ENCODE results near the gene SLC16A12.

The SLC16A12 gene

DNA sequence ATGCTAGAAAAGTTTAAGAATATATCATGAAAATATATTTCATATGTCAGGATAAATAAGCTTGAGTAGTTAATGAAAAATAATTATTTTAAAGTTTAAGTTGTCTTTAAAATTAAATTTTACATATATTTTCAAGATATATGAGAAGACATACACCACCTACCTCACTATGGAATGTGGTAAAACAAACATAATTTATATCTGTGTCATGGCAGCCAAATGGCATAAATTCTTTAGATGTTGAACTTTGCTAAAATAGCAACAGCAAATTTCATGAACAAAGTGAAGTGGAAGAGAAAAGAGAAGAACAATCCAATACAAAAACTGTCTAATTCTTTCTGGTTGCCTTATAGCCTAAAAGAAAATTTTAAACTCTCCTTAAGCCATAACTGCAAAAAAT lies 39.6 kb upstream of the SLC16A12 start:
- no peaks in the 10 kb centered on the region for H3K9me3 ChIP-seq (ENCODE audit: severe bottlenecking)
- TF ChIP-seq, protein P1, sequence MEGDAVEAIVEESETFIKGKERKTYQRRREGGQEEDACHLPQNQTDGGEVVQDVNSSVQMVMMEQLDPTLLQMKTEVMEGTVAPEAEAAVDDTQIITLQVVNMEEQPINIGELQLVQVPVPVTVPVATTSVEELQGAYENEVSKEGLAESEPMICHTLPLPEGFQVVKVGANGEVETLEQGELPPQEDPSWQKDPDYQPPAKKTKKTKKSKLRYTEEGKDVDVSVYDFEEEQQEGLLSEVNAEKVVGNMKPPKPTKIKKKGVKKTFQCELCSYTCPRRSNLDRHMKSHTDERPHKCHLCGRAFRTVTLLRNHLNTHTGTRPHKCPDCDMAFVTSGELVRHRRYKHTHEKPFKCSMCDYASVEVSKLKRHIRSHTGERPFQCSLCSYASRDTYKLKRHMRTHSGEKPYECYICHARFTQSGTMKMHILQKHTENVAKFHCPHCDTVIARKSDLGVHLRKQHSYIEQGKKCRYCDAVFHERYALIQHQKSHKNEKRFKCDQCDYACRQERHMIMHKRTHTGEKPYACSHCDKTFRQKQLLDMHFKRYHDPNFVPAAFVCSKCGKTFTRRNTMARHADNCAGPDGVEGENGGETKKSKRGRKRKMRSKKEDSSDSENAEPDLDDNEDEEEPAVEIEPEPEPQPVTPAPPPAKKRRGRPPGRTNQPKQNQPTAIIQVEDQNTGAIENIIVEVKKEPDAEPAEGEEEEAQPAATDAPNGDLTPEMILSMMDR (IDR thresholded peaks at IDR 0.05; ENCODE audit: poor library complexity, severe bottlenecking): no peak
- H3K4me3 ChIP-seq (ENCODE audit: severe bottlenecking): no peak overlapping the region
- peaks cover 6% of the 10 kb centered on the region for H3K4me1 ChIP-seq (ENCODE audit: insufficient read depth, poor library complexity, severe bottlenecking)
- DNase-seq (ENCODE audit: low spot score) (no peak), ATAC-seq (ENCODE audit: low read depth) (no peak)
- H3K27me3 ChIP-seq (ENCODE audit: insufficient read depth, poor library complexity, severe bottlenecking): no peaks in the 10 kb centered on the region
- no peak overlapping the region for H3K27ac ChIP-seq (ENCODE audit: poor library complexity, severe bottlenecking)
- no peaks in the 10 kb centered on the region for H3K36me3 ChIP-seq (ENCODE audit: low read depth)

DNA sequence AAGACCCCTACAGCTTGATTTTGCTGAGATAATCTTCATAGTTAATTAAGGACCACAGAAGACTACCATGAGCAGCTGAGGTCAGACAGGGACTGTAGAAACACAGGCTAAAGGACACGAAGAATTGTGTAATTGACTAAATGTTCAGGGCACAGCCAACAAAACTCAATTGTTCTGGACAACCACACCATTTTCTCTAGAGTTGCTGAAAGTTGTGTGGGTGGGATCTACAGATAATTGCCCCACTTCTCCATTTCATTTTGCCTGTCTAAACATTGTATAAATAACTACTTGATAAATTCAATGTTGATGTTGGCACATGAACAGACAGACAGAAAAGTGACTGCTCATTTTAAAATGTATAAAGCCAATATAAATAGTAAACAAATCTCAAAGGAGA lies 39.0 kb upstream of the SLC16A12 start:
- TF ChIP-seq, protein P1 (IDR thresholded peaks at IDR 0.05; ENCODE audit: poor library complexity, severe bottlenecking): no peak
- no peak for DNase-seq (ENCODE audit: low spot score)
- Histone ChIP-seq H3K27ac (ENCODE audit: poor library complexity, severe bottlenecking) (no peak overlapping the region), H3K27me3 (ENCODE audit: insufficient read depth, poor library complexity, severe bottlenecking) (no peaks in the 10 kb centered on the region), H3K9me3 (ENCODE audit: severe bottlenecking) (peaks cover 3% of the 10 kb centered on the region), H3K36me3 (ENCODE audit: low read depth) (no peaks in the 10 kb centered on the region), H3K4me1 (ENCODE audit: insufficient read depth, poor library complexity, severe bottlenecking) (peaks cover 6% of the 10 kb centered on the region), H3K4me3 (ENCODE audit: severe bottlenecking) (no peak overlapping the region)
- no peak for ATAC-seq (ENCODE audit: low read depth)

DNA sequence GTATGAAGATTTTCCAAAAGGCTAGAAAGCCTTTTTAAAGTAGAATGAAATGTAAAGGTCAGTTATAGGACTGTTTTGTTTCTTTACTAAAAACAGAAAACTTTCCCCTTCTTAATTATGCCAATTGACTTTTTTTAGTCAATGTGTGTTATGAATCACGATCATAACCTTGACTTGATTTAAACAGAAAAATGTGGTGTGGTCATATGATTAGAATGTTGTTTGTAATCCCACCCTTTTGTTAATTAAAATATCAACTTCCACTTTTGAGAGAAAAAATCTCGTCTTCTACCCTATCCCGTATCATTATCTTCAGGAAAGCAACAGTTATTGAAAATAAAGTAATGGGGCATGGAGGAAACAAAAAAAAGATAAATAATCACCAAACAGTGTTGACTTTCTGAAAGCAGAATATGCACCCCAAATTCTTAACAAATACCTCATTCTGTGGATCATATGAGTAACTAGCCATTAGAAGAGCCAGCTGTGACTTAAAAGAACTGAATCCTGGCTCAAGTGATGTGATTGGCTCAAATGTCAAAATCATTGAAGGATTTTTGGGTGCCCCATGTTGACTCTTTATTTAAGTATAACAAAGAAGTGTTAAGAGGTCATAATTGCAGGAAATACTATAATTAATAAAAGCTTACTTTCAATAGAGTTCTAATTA lies 32.3 kb upstream of the SLC16A12 start:
- Histone ChIP-seq H3K27me3 (ENCODE audit: insufficient read depth, poor library complexity, severe bottlenecking) (no peaks in the 10 kb centered on the region), H3K4me1 (ENCODE audit: insufficient read depth, poor library complexity, severe bottlenecking) (no peaks in the 10 kb centered on the region), H3K27ac (ENCODE audit: poor library complexity, severe bottlenecking) (no peak overlapping the region), H3K36me3 (ENCODE audit: low read depth) (no peaks in the 10 kb centered on the region), H3K9me3 (ENCODE audit: severe bottlenecking) (peaks cover 3% of the 10 kb centered on the region), H3K4me3 (ENCODE audit: severe bottlenecking) (no peak overlapping the region)
- no peak for ATAC-seq (ENCODE audit: low read depth)
- TF ChIP-seq, protein P1 (IDR thresholded peaks at IDR 0.05; ENCODE audit: poor library complexity, severe bottlenecking): no peak
- DNase-seq (ENCODE audit: low spot score): no peak

DNA sequence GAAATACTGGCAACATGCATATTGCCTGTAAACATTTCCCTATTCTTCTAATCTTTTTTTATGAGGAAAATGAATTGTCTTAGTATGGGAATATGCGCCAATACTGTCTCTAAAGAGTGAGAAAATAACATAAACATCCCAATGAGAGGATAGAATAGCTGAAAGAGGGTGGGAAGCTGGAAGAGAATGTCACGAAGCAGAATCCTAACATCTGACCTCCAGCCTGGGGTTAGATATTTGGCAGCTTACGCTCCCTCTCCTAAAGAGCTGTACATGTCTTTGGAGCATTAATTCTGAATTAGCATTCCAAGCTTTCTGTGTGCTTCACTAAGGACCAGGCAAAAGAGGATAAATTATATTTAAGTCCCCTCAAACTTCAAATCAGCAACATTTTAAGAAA lies 31.6 kb upstream of the SLC16A12 start:
- DNase-seq (ENCODE audit: low spot score): no peak
- H3K27me3 ChIP-seq (ENCODE audit: insufficient read depth, poor library complexity, severe bottlenecking): no peaks in the 10 kb centered on the region
- ATAC-seq (ENCODE audit: low read depth): no peak
- H3K27ac ChIP-seq (ENCODE audit: poor library complexity, severe bottlenecking): no peak overlapping the region
- H3K4me1 ChIP-seq (ENCODE audit: insufficient read depth, poor library complexity, severe bottlenecking): no peaks in the 10 kb centered on the region
- H3K9me3 ChIP-seq (ENCODE audit: severe bottlenecking): peaks cover 3% of the 10 kb centered on the region
- no peaks in the 10 kb centered on the region for H3K36me3 ChIP-seq (ENCODE audit: low read depth)
- H3K4me3 ChIP-seq (ENCODE audit: severe bottlenecking): no peak overlapping the region
- TF ChIP-seq, protein P1 (IDR thresholded peaks at IDR 0.05; ENCODE audit: poor library complexity, severe bottlenecking): no peak

Measured in RWPE2 (cell line).